NCI-H345 treated with DMSO at 0.1 percent for 48 hours (cell line): ENCODE measurements around the gene CPNE5.

Experiments used
- DNase-seq: peaks from one replicate; lab custom pipeline; 2025; ENCODE audit not compliant: unreplicated experiment; lab: John Stamatoyannopoulos, UW

The CPNE5 gene

DNA sequence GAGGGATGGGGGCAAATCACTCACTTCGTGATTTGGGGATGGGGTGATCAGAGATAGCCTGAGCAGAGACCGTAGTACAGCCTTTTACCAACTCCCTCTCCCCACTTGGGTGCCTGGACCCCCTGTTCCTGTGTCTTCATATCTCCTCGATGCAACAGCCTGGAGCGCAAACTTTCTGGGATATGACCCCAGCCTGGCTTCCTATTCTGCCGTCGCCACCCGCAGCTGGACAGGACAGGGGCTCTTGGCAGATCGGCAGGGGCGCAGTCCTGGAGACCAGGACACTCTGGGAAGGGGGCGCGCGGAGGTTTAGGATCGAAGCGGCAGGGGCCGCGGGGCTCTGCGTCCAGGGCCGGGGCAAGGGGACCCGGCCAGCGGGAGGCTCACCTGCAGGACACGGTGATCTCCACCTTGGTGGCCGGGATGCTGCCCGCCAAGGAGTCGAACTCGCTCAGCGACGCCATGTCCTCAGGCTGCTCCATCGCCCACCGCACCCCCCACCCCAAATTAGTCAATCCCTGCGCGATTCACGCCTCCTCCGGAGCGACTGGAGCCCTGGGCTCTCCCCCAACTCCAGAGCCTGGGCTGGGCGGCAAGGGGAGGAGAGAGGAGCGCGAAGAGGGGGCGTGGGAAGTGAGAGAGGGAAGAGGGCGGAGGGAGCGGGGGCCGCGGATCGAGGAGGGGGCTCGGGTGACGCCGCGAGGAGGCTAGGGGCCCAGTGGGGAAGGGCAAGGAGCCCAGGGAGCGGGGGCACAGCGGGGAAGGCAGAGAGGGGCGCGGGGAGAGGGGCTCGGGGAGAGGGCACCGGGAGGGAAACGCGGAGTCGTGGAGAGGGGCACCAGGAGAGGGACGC is at the start of gene CPNE5:
CPNE5 (minus strand) TSS at position 549 of the 853 bp plus-strand sequence; CDS start at position 482, 67 bp downstream.
- DNase-seq = no peak

DNA sequence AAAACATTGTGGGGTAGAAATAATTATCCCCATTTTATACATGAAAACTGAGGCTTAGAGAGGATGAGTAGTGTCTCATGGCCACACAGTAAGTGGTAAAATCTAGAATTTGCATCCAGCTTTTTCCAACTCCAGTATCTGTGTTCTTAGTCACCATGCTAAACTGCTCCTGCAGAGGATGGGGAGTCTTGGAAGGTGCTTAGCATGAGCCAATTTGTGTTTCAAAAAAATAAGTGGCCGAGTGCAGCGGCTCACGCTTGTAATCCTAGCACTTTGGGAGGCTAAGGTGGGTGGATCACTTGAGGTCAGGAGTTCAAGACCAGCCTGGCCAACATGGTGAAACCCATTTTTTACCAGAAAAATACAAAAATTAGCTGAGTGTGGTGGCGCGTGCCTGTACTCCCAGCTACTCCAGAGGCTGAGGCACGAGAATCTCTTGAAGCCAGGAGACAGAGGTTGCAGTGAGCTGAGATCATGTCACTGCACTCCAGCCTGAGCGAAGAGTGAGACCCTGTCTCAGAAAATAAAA is 48.9 kb upstream of the CPNE5 start:
- no peak for DNase-seq

DNA sequence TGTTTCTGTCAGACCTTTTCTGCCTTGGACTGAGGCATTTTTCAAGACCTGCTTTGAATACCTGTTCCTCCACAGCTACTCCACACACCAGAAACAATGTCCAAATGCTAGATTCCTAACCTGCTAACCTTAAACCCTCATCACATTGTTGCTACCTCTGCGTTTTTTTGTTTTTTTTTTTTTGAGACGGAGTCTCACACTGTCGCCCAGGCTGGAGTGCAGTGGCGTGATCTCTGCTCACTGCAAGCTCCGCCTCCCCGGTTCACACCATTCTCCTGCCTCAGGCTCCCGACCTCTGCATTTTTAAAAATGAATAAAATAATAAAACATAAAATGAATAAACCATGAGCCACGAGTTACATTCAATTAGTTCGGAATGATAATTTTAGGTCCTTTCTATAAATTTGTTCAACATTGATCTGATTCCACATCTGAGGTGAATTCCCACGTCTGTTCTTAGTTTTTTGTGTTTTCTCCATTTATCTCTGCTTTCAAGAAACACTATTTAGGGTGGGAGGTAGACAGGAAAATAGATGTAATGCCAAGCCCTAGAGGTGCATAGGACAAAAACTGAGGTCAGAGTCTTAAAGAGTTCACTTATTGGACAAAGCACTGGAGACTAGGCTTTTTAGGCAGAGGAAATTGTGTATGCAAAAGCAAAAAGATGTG is 47.8 kb upstream of the CPNE5 start:
- DNase-seq = no peak

DNA sequence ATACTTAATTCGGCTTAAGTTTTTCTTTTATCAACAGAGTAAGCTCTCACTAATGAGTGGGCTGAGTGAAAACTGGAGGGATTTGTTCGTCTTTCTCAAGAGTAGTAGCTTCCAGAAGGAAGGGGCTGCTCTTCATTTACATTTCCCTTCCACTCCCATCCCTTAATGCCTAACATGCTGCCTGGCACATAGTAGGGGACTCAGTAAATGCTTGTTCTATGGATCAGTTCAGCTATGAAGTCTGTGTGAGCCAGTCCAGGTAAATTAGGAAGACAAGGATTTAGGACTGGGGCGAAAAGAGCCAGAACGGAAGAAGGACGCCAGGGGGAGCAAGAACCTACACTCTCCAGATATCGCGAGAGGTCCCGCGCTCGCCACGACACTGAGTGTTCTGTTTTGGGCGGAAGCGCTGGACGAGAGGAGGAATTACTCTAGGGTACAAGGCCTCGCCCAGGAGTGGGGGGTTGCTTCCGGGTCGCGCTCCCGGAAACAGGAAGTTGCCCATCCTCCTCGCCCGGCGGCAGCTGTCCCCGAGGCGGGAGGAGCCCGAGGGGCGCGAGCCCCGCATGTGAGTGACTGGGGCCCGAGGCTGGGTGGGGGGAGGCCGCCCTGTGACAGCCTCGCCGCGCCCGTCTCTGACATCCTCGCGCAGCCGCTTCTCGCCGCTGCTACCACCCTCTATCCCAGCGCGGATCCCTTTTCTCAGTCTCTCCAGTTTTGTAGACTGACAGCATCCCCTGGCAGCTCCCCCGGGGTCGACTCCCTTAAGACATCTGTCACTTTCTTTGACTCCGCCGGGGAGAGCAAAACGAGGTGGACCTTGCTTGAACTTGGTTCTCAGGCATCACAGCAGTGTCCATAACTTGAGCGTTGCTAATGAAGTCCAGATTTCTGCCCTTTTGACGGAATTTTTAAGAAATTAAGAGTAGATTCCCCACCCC is 46.5 kb upstream of the CPNE5 start, which contains the start of gene C6orf89:
C6orf89 (plus strand) TSS at position 492 of the 941 bp plus-strand sequence. CDS start 13,493 bp downstream, outside the sequence.
- peak; percentile 92 for DNase-seq

DNA sequence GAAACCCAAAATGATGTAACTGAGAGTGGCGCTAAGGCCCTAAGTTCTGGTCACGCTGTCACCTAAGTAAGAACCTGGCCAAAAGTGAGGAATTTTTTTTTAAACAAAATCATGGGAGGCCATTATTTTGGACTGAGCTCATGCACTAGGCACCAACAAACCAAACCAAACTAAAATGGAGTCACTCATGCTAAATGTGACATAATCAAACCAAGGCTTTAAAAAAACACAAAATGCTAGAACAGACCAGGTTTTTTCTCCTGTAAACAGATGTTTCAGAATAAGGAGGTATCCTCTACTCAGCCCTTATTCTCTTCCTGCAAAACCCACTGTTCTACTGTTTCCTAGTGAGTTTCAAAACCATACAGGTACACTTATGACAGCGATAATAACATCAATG is 45.4 kb upstream of the CPNE5 start:
- DNase-seq = no peak

DNA sequence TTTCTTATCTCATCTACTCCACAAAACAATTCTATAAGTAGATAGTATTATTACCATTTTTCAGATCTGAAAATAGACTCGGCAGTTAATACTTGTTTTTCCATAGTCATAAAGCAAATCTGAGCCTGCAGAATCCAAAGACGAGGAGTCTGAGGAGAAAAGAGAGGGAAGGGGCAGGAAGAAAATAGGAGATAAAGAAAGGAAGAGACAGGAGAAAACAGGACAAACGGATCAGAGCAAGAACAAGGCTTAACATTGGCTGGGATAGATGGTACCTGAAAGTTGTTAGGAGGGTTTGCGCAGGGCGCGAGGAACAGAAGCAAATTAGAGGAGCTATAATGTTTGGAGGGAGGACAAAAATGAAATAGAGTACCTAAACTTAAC is 36.0 kb upstream of the CPNE5 start:
- DNase-seq = no peak

DNA sequence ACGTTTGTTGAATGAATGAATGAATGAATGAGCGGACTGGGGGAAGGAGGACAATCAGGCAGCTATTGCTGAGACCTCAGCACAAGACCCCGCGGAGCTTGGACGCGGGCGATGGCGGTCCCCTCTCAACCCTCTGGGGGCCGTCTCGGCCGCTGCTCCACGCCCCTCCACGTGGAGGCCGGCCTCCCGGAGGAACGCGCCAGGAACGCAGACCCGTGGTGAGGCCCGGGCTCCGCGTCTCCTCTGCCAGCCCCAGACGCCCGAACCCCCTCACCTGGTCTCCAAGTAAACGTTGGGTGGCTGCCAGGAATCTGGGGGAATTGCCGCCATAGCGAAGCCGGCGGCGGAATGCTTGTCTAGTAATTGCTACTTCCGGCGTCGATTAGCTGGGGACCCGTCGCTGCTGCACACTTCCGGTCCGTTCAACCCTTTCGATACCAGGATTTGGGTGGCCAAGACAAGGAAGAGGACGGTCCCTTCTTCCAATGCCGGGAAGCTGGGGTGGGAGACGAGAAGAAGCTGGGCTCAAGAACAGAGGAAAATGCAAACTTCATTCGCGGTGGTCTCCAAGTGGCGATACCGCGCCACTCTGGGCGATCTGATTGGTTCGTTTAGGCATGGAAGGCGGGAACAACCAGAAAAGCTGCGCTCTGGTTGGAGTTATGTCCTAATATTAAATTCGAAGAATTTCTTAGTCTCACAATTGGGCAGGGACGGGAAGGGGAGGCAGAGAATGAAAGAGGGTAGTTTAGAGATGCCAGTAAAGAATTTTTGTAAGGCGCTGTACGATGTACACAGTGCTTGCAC is 35.4 kb upstream of the CPNE5 start, which contains the start of gene PPIL1:
PPIL1 (minus strand) TSS at position 361 of the 807 bp plus-strand sequence; CDS start at position 330, 31 bp downstream.
- peak; percentile 98 for DNase-seq

DNA sequence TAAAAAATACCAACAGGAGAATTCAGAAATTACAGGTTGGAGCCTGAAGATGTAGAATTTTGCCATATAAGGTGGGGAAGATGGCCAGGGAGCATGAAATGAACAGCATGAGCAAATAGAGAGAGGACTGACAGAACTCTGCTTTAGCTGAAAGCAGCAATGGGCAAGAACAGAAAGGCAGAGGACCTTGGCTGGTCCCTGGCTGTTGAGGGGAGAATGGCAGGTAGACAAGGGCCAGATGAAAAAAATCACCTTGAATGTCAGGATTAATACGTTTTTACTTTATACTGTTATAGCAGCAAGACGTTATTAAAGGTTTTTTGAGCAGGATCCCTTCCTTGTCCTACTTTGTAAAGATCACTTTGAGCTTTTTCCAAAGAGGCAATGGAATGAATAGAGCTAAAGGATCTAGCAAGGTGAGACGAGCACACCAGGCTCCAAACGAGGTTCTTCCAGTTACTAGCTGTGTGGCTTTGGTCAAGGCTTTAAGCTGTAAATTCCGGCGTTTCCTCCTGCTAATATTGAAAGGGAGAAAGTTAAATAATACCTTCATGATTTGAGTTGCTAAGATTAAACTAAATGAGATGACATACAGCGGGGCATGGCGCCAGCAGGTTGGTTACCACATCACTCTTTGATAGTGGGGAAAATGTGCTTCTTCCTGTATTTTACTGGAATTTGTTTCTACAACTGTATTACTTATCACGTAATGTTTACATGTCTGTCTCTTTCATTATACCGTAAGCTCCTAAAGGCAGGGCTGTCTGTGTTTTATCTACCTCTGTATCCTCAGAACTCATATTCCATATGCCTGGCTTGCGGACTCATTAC is 34.6 kb upstream of the CPNE5 start:
- DNase-seq = no peak

DNA sequence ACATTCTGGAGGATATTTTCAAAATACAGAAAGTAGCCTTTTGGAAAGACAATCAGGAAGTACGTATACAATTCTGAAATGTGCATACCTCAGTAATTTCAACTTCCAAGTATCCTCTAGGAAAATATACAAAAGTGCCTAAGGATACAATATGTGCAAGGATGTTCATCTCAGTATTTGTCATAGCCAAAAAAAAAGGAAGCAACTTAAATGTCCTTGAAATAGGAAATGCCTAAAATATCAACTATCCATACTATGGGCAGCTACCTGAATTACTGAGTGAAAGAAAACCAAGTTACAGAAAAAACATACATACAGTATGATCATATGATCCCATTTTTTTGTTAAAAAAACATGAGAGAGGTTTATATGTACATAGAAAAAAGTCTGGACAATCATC is 33.9 kb upstream of the CPNE5 start:
- no peak for DNase-seq

DNA sequence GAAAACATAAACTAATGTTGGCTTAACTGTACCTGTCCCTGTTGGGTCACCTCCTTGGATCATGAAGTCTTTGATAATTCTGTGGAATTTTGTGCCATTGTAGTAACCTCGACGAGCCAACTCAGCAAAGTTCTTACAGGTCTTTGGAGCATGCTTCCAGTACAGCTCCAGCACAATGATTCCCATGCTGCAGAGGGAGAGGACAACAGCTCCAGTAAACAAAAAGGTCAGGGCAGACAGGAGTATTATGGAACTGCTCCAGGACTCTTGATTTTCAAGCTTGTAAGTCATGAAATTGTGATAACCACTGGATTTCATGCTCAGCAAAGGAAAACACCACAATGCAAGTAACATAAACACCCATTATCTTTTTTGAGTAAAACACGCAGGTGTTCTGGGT is 32.4 kb upstream of the CPNE5 start:
- DNase-seq = no peak

DNA sequence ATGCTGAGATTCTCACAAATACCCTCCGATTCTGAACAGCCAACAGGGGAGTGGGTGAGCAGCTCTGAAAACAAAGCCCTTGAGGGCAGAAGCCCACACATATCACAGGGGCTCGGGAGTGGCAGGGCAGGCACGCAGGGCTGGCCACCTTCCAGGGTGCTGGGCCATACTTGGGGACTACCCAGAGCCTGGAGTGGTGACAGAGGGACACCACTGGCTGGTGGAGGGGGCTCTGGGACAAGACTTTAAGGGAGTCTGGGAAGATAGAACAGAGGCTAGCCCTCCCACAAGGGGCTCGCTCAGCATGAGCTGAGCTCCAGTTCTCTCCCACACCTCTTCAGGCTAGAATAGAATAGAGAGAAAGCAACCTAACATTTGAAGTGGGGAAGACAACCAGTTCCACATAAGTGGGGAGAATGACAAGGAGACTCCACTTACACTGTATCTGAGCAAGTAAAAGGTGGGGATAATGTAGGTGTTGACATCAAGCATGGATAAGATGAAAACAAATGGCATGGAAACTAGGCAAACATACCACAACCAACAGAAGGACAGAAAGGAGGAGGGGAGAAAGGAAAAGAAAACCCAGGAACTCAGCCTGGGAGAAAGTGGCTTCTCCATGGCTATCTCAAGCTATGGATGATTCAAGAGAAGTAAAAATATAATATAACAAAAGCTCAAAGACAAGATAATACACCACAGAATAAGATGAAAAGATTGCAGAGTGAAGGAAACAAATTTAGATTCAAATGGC is 28.4 kb upstream of the CPNE5 start:
- no peak for DNase-seq

DNA sequence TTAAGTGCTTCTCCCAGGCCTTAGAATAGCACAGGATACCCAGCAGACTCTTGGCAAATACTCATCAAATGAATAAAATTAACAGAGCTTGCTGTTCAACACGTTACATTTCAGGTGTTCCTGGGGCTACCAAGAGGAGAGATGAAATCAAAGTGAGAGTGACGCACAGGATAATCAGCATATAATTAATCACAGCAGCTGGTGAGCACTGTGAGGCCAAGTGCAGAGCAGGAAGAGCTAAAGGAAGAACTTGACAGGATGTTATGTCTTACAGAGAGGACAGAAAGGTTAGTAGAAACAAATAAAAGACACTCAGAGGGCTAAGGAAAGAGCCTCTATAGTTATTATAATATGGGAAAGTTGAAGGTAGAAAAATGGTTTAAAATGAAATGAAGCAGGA is 26.6 kb upstream of the CPNE5 start:
- no peak for DNase-seq

DNA sequence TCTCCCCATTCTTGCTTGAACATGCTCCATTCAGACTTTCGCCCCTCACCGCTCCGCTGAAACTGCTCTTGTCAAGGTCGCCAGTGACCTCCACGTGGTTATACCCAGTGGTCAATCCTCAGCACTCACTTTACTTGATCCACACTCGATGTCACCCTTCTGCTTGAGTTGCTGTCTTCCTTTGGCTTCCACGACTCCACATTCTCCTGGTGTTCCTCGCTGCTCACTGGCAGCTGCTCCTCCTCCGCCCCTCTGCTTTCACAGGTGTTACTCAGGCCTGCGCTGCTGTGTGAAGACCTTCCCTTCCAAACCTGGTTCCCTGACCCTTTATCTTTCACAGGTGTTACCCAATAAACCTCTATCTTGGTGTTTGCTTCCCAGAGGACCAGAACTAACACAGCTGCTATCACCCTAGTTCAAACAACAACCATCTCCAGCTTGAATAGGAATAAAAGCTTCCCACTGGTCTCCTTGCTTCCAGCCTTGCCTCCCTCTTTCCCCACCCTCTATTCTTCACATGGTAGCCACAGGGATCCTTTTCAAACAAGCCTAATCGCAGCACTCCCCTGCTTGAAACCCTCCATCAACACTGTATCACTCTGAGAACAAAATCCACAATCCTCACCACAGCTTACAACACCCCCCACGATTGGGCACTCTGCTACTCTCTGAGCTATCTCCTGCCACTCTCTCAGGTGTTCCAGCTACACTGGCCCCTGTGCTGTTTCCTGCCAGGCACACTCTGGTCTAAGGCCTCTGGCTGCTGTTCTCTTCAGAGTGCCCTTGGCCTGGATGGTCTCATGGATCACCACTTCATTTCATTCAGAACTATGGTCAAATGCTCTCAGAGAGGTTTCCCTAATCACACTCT is 24.7 kb upstream of the CPNE5 start:
- DNase-seq = peak; percentile 94

DNA sequence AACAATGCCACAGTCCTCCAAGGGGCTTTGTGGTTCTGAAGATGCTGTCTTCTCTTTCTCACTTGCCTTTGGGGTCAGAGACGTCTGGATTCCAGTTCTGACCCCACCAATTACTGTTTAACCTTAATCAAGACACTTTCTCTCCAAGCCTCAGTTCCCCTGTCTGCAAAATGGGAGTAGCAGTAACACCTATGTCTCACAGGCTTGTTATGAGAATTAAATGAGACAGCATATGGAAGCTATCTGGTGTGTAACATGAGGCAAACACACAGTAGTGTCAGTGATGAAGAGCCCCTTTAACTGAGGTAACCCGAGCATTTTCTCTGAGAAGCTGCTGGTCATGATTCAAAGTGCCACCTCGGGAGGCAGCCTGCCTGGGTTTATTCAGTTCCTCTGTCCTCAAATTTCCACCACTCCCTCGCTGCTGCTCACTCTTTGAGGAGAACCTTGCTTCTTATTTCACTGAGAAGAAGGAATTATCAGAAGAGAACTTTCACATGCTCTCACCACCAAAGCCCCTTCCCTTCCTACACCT is 23.7 kb upstream of the CPNE5 start:
- DNase-seq = no peak

DNA sequence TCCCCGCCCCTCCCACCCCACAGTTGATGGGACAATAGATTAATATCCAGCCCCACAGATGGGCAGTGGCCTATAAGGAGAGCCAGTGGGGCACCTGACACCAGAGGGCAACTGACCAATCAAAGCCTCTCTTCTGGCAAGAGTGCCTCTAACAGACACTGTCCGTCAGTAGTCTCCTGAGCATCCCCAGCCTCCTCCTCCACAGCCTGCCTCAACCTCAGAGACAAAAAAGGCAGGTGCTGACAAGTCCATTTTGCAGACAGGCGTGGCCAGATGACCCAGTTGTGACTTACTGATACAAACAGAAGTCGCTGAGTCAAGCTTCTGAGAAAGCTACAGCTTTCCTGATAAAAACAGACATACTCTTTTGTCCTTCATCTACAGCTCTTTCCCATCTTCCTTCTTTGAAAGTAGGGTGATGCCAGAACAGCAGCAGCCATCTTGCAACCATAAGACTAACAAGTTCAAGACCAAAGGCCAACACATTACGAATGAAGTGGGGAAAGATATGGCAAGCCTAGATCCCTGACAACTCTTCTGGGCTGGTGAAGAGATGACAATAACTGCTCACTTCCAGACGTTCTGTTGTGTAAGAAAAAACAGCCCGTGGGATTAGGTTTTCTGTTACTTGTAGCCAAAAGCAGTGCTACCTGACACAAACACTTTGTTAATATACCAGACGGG is 23.1 kb upstream of the CPNE5 start:
- DNase-seq = no peak

DNA sequence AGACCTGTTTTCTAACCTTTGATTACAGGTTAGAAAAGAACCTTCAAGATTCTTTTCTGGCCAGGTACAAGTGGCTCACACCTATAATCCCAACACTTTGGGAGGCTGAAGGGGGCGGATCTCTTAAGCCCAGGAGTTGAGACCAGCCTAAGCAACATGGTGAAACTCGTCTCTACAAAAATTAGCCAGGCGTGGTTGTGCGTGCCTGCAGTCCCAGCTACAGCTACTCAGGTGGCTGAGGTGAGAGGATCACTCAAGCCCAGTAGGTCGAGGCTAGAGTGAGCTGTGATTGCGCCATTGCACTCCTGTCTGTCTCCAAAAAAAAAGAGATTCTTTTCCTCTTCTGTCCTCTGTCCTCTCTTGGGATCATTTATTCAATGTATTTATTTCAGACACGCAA is 20.9 kb upstream of the CPNE5 start:
- no peak for DNase-seq
